ENCODE data around the gene TCHHL1. TPM values are rescaled to one million over a fixed set of nuclear protein-coding genes. Genes with fewer than 3 reads are reported as not detected.

Gene TCHHL1
- total and polyA plus RNA-seq, 2 of the 8 experiments (the other 6 are each of a cell fraction or from before 2014, with no cell fraction given), result not detected

DNA sequence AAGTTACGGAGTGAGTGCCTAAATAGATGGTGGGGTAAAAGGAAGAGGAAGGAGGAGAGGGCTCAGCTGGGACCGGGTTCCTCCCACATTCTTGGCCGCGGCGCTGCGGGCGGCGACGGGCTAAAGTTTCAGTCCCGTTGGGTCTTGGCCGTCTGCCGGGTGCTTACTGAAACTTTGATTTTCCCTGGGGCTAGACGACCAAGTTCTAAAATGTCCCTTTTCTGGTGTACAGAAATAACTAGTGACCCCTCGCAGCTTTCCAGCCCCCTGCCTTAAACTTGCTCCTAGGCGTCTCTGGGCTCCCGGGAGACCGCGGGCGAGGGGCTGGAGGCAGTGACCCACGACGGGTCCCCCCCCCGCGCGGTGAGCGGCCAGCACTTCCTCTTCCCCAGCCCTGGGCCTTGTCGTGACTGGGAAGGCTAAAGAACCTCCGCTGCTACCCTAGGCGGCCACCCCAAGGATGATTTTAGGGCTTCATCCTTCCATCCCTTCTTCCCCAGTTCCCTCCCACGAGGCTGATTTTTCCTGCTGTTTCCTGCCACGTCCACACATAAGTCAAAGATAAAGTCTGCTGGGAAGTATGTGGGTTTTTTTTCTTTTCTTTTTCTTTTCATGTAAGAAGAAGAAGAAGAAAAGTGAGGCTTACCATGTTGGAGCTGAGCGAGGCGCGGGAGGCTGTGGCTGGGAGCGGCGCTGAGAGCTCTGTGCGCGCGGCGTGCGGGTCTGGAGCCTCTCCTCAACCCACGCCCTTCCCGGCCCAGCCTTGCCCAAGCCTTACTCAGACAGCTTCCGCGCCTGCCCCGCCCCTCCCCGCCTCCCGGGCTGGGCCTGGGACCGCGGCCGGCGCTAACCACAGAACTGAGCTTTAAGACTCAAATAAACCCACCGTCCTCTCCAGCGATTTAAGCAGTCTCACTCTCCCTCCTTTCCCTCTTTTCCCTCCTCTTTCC is 52.3 kb downstream of the TCHHL1 start, which contains the start of gene S100A11 (continued):
- TF ChIP-seq, protein P1, sequence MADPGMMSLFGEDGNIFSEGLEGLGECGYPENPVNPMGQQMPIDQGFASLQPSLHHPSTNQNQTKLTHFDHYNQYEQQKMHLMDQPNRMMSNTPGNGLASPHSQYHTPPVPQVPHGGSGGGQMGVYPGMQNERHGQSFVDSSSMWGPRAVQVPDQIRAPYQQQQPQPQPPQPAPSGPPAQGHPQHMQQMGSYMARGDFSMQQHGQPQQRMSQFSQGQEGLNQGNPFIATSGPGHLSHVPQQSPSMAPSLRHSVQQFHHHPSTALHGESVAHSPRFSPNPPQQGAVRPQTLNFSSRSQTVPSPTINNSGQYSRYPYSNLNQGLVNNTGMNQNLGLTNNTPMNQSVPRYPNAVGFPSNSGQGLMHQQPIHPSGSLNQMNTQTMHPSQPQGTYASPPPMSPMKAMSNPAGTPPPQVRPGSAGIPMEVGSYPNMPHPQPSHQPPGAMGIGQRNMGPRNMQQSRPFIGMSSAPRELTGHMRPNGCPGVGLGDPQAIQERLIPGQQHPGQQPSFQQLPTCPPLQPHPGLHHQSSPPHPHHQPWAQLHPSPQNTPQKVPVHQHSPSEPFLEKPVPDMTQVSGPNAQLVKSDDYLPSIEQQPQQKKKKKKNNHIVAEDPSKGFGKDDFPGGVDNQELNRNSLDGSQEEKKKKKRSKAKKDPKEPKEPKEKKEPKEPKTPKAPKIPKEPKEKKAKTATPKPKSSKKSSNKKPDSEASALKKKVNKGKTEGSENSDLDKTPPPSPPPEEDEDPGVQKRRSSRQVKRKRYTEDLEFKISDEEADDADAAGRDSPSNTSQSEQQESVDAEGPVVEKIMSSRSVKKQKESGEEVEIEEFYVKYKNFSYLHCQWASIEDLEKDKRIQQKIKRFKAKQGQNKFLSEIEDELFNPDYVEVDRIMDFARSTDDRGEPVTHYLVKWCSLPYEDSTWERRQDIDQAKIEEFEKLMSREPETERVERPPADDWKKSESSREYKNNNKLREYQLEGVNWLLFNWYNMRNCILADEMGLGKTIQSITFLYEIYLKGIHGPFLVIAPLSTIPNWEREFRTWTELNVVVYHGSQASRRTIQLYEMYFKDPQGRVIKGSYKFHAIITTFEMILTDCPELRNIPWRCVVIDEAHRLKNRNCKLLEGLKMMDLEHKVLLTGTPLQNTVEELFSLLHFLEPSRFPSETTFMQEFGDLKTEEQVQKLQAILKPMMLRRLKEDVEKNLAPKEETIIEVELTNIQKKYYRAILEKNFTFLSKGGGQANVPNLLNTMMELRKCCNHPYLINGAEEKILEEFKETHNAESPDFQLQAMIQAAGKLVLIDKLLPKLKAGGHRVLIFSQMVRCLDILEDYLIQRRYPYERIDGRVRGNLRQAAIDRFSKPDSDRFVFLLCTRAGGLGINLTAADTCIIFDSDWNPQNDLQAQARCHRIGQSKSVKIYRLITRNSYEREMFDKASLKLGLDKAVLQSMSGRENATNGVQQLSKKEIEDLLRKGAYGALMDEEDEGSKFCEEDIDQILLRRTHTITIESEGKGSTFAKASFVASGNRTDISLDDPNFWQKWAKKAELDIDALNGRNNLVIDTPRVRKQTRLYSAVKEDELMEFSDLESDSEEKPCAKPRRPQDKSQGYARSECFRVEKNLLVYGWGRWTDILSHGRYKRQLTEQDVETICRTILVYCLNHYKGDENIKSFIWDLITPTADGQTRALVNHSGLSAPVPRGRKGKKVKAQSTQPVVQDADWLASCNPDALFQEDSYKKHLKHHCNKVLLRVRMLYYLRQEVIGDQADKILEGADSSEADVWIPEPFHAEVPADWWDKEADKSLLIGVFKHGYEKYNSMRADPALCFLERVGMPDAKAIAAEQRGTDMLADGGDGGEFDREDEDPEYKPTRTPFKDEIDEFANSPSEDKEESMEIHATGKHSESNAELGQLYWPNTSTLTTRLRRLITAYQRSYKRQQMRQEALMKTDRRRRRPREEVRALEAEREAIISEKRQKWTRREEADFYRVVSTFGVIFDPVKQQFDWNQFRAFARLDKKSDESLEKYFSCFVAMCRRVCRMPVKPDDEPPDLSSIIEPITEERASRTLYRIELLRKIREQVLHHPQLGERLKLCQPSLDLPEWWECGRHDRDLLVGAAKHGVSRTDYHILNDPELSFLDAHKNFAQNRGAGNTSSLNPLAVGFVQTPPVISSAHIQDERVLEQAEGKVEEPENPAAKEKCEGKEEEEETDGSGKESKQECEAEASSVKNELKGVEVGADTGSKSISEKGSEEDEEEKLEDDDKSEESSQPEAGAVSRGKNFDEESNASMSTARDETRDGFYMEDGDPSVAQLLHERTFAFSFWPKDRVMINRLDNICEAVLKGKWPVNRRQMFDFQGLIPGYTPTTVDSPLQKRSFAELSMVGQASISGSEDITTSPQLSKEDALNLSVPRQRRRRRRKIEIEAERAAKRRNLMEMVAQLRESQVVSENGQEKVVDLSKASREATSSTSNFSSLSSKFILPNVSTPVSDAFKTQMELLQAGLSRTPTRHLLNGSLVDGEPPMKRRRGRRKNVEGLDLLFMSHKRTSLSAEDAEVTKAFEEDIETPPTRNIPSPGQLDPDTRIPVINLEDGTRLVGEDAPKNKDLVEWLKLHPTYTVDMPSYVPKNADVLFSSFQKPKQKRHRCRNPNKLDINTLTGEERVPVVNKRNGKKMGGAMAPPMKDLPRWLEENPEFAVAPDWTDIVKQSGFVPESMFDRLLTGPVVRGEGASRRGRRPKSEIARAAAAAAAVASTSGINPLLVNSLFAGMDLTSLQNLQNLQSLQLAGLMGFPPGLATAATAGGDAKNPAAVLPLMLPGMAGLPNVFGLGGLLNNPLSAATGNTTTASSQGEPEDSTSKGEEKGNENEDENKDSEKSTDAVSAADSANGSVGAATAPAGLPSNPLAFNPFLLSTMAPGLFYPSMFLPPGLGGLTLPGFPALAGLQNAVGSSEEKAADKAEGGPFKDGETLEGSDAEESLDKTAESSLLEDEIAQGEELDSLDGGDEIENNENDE (IDR thresholded peaks at IDR 0.05; ENCODE audit: insufficient replicate concordance, low read length), result no peak
- TF ChIP-seq HDAC6 (IDR thresholded peaks at IDR 0.05; ENCODE audit: low read depth, low read length), result no peak
- TF ChIP-seq TEAD4 (IDR thresholded peaks at IDR 0.05; ENCODE audit: low read depth, low read length), result 0 out of 2 replicates have a peak, but pooled peaks have one; percentile 33
- no peak for TF ChIP-seq POU5F1 (IDR thresholded peaks at IDR 0.05; ENCODE audit: low read depth, low read length)
- TF ChIP-seq SIRT6 (IDR thresholded peaks at IDR 0.05; ENCODE audit: low read length), result no peak
- TF ChIP-seq, protein P2, sequence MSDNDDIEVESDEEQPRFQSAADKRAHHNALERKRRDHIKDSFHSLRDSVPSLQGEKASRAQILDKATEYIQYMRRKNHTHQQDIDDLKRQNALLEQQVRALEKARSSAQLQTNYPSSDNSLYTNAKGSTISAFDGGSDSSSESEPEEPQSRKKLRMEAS (IDR thresholded peaks at IDR 0.05), result no peak
- TF ChIP-seq EZH2 (IDR thresholded peaks at IDR 0.05; ENCODE audit: low read depth, low read length, severe bottlenecking), result no peak
- TF ChIP-seq PHF8 (conservative IDR thresholded peaks at IDR 0.05; ENCODE audit: low read depth, low read length), result 0 out of 2 replicates have a peak, but pooled peaks have one; percentile 22
- no peak for TF ChIP-seq SIX5 (IDR thresholded peaks at IDR 0.05; ENCODE audit: low read depth, low read length)
